HepG2 (cell line): ENCODE data around the gene MMP17. TPM values are rescaled to one million over a fixed set of nuclear protein-coding genes. Genes with fewer than 3 reads are reported as not detected.

Experiments used
- ATAC-seq: fragments of 200-7000 bp; cut with Tn5 transposase; 3 replicates; pipeline ENCODE4 v1.9.1; 2020; ENCODE audit warnings: mild to moderate bottlenecking, moderate library complexity
- BruUV-seq: library from RNA; stranded (reverse); fragments of 400-500 nt; replicated peaks from 2 replicates; lab custom pipeline; 2021; lab: Mats Ljungman, UMichigan
- CTCF ChIA-PET: fragments of 300-600 bp; formaldehyde crosslinking; extraction: SDS; loops from one replicate; lab custom pipeline; 2021; ENCODE audit warnings: low total read pairs, inconsistent platforms, low intra/inter-chr PET ratio; lab: Yijun Ruan, JAX
- POLR2A ChIA-PET: fragments of 350-600 bp; sonication (Branson Sonifier 250); formaldehyde crosslinking; loops from one replicate; lab custom pipeline; 2020; ENCODE audit warnings: antibody characterized with exemption, inconsistent platforms; lab: Yijun Ruan, JAX
- DNase-seq: peaks from one replicate; pipeline ENCODE4 v3.0.0-alpha.2; 2015; ENCODE audit warnings: low spot score
- FAIRE-seq: peaks from 3 replicates; lab custom pipeline; 2011; peaks lifted over from hg19 to GRCh38; lab: Jason Lieb, UNC
- H2AFZ ChIP-seq: one replicate; pipeline ENCODE4 v1.6.1; 2011; ENCODE audit warnings: low read length, inconsistent platforms
- H3K27ac ChIP-seq: fragments of 300-600 bp; 3 replicates; pipeline ENCODE4 v1.8.0; 2011; ENCODE audit warnings: mixed run types, mild to moderate bottlenecking, mixed read lengths, low read length, inconsistent platforms; ENCODE audit not compliant: insufficient read depth; ENCODE audit errors: extremely low read length
- H3K27me3 ChIP-seq, 2 experiments: fragments of 200-600 bp in 1 of 2; 2 replicates in 1 of 2; 3 replicates in 1 of 2; pipeline versions ENCODE4 v1.6.0 to v1.8.0; 2011; ENCODE audit warnings: low read length in 2 of 2, mild to moderate bottlenecking in 2 of 2, moderate library complexity in 2 of 2, inconsistent platforms in 1 of 2; ENCODE audit not compliant: insufficient read depth in 2 of 2, control insufficient read depth in 1 of 2
- H3K36me3 ChIP-seq, 2 experiments: fragments of 200-600 bp in 1 of 2; replicated peaks in 1 of 2; 2 replicates in 1 of 2; 3 replicates in 1 of 2; pipeline versions ENCODE4 v1.5.1 to v1.8.0; 2011; ENCODE audit warnings: low read length in 2 of 2, inconsistent platforms in 1 of 2; ENCODE audit not compliant: insufficient read depth in 2 of 2, control insufficient read depth in 1 of 2
- H3K4me1 ChIP-seq: 2 replicates; pipeline ENCODE4 v1.5.1; 2012; ENCODE audit warnings: low read length, inconsistent platforms; ENCODE audit not compliant: insufficient read depth
- H3K4me2 ChIP-seq: 2 replicates; pipeline ENCODE4 v1.6.0; 2011; ENCODE audit warnings: low read depth, low read length, inconsistent platforms
- H3K4me3 ChIP-seq, 3 experiments: fragments of 200-600 bp in 1 of 3; sonication (generic), shearing (Covaris generic) in 1 of 3; replicated peaks in 1 of 3; 2 replicates each; pipeline ENCODE4 v1.5.1; 2011 to 2016; ENCODE audit warnings: low read length in 3 of 3, inconsistent platforms in 2 of 3, low read depth in 2 of 3, mild to moderate bottlenecking in 2 of 3, control low read depth in 1 of 3, mixed read lengths in 1 of 3; ENCODE audit not compliant: insufficient read depth in 1 of 3
- H3K79me2 ChIP-seq: one replicate; pipeline ENCODE4 v1.6.1; 2011; ENCODE audit warnings: low read length, inconsistent platforms; ENCODE audit not compliant: insufficient read depth
- H3K9ac ChIP-seq: 2 replicates; pipeline ENCODE4 v1.6.0; 2011; ENCODE audit warnings: mild to moderate bottlenecking, low read depth, low read length, inconsistent platforms; ENCODE audit not compliant: insufficient read depth
- H3K9me3 ChIP-seq: 2 replicates; pipeline ENCODE4 v1.5.1; 2012; ENCODE audit warnings: mild to moderate bottlenecking, low read length
- H4K20me1 ChIP-seq: 2 replicates; pipeline ENCODE4 v1.6.0; 2011; ENCODE audit warnings: inconsistent platforms, mild to moderate bottlenecking, low read length, moderate library complexity; ENCODE audit not compliant: insufficient read depth
- EED ChIP-seq: sonication (generic); formaldehyde crosslinking; IDR thresholded peaks from 2 replicates; pipeline ENCODE4 v1.5.0; 2020; ENCODE audit warnings: mild to moderate bottlenecking, missing genetic modification reagents
- EZH2 ChIP-seq: conservative IDR thresholded peaks from 2 replicates; pipeline ENCODE4 v1.6.1; 2012; ENCODE audit warnings: mild to moderate bottlenecking, low read depth, low read length, moderate library complexity
- JUND ChIP-seq: sonication (generic); formaldehyde crosslinking; IDR thresholded peaks from 2 replicates; pipeline ENCODE4 v1.8.0; 2022; ENCODE audit warnings: mild to moderate bottlenecking, missing genetic modification reagents
- PRDM15 ChIP-seq: sonication (generic); formaldehyde crosslinking; IDR thresholded peaks from 2 replicates; pipeline ENCODE4 v1.4.0; 2020; ENCODE audit warnings: missing genetic modification reagents
- TFE3 ChIP-seq: IDR thresholded peaks from 2 replicates; pipeline ENCODE4 v1.6.1; 2016
- XRCC5 ChIP-seq: fragments of 200-400 bp; formaldehyde crosslinking; optimal IDR thresholded peaks from 2 replicates; pipeline ENCODE3; 2017; ENCODE audit warnings: mild to moderate bottlenecking, low read length
- ZIK1 ChIP-seq: sonication (generic); formaldehyde crosslinking; IDR thresholded peaks from 2 replicates; pipeline ENCODE4 v1.5.0; 2020; ENCODE audit warnings: mild to moderate bottlenecking, low read depth, missing genetic modification reagents, borderline replicate concordance
- ZNF121 ChIP-seq: sonication (generic); formaldehyde crosslinking; IDR thresholded peaks from 2 replicates; pipeline ENCODE4 v1.5.0; 2020; ENCODE audit warnings: mild to moderate bottlenecking, missing genetic modification reagents
- WGBS: methylation state at CpG from one replicate; pipeline ENCODE4 v1.1.6; 2017; ENCODE audit warnings: low lambda C conversion rate; 5-methylcytosine and 5-hydroxymethylcytosine counted together
- in situ Hi-C: cut with HindIII; loops from 2 replicates; pipeline ENCODE4 v1.10.0; 2017; ENCODE audit warnings: low pct_unique_long_range_greater_than_20kb; ENCODE audit not compliant: extremely low pct_ligation_motif_present
- intact Hi-C: fragments of 100-400 bp; cut with micrococcal nuclease; formaldehyde crosslinking; loops from one replicate; pipeline ENCODE4 v1.10.0; 2022; ENCODE audit not compliant: unreplicated experiment
- polyA plus RNA-seq, 8 experiments: library from polyadenylated mRNA; depleted of rRNA in 3 of 8; stranded (reverse) in 7 of 8; unstranded in 1 of 8; fragments of >200 nt; fragmentation: Illumina TruSeq in 4 of 8; extraction: Trizol in 4 of 8; gene quantifications; 2 replicates each; pipeline versions ENCODE4 v1.2.1 to v1.2.3, GENCODE V29; 2011 to 2016; ENCODE audit warnings: low read depth in 4 of 8, missing spikeins in 1 of 8, mixed read lengths in 1 of 8; ENCODE audit not compliant: insufficient read depth in 1 of 8
- total RNA-seq, 5 experiments: library from RNA; depleted of rRNA; stranded (reverse); fragments of >200 nt; fragmentation: Illumina TruSeq; extraction: Trizol; gene quantifications; 2 replicates each; pipeline ENCODE4 v1.2.3, GENCODE V29; 2016; ENCODE audit warnings: low read depth in 1 of 5
- TF ChIP-seq, protein P1 (sequence below): sonication (generic); formaldehyde crosslinking; IDR thresholded peaks from 2 replicates; pipeline ENCODE4 v1.5.0; 2020; ENCODE audit warnings: mild to moderate bottlenecking, missing genetic modification reagents

Gene MMP17
- total and polyA plus RNA-seq, 2 of the 13 experiments (the other 11 are each of a cell fraction or from before 2014, with no cell fraction given), result 0.55 to 0.80 TPM

- no peak overlapping the region for H2AFZ ChIP-seq
- FAIRE-seq, result no peak
Observed at GRCh38 chr12:131882804-131883520, 54.8 kb downstream of the MMP17 start.

GRCh38 chr12:131883521-131883900 lies 55.3 kb downstream of the MMP17 start:
- no peak overlapping the region for H2AFZ ChIP-seq
- BruUV-seq, result no TSS peak
- H3K79me2 ChIP-seq, result no peaks in the 10 kb centered on the region
- peaks cover 25% of the 10 kb centered on the region for H3K4me1 ChIP-seq
- FAIRE-seq, result no peak
- POLR2A ChIA-PET, result interaction anchor here (1.1 kb wide), 1 partner anchor 23 kb away, joined by 4 read pairs; no protein-coding TSS in a partner anchor
- no peaks in the 10 kb centered on the region for H4K20me1 ChIP-seq
- H3K27me3 ChIP-seq, result peaks cover 0 to 18% of the 10 kb centered on the region in 2 experiments; a peak in 2 of 5 replicates
- H3K9me3 ChIP-seq, result no peaks in the 10 kb centered on the region
- H3K27ac ChIP-seq, result no peak overlapping the region
- WGBS, result 92% methylated on average over 2 of the region's 4 CpGs
- intact Hi-C loops, result no loop called here
- H3K9ac ChIP-seq, result no peak overlapping the region
- no peaks in the 10 kb centered on the region for H3K36me3 ChIP-seq
- TF ChIP-seq XRCC5, result no peak
- TF ChIP-seq EED (CRISPR knock-in tag), result no peak
- no peak for TF ChIP-seq TFE3 (CRISPR knock-in tag)
- no peak for TF ChIP-seq EZH2
- TF ChIP-seq ZIK1 (CRISPR knock-in tag), result no peak
- no peak for TF ChIP-seq PRDM15 (CRISPR knock-in tag)
- TF ChIP-seq, all 625 proteins: peak for 0
- ATAC-seq (peak; percentile 49), DNase-seq (no peak)
- Histone ChIP-seq H3K4me3 (no peak overlapping the region), H3K4me2 (no peak overlapping the region)
- CTCF ChIA-PET, result no interaction called here
- in situ Hi-C loops, result no loop called here

More at GRCh38 chr12:131882804-131883520, 54.8 kb downstream of the MMP17 start:
- intact Hi-C loops (no loop called here), in situ Hi-C loops (no loop called here)
- Histone ChIP-seq H3K4me1 (peaks cover 25% of the 10 kb centered on the region), H3K79me2 (no peaks in the 10 kb centered on the region), H3K27ac (no peak overlapping the region), H4K20me1 (no peaks in the 10 kb centered on the region), H3K36me3 (no peaks in the 10 kb centered on the region), H3K9me3 (no peaks in the 10 kb centered on the region), H3K27me3 (peaks cover 0 to 18% of the 10 kb centered on the region in 2 experiments; a peak in 2 of 5 replicates), H3K4me3 (no peak overlapping the region), H3K9ac (no peak overlapping the region), H3K4me2 (0 out of 2 replicates have a peak overlapping the region, but pooled peaks have one; percentile 7)
- DNase-seq, result no peak
- BruUV-seq, result no TSS peak
- POLR2A ChIA-PET, result interaction anchor here (1.1 kb wide), 1 partner anchor 23 kb away, joined by 4 read pairs; no protein-coding TSS in a partner anchor
- WGBS, result 40% methylated on average over 16 of the region's 16 CpGs
- ATAC-seq, result peak; percentile 81
- TF ChIP-seq ZNF121 (peak; percentile 37; the same call in 1 of the 2 replicates), JUND (CRISPR knock-in tag) (no peak)
- TF ChIP-seq, protein P1, sequence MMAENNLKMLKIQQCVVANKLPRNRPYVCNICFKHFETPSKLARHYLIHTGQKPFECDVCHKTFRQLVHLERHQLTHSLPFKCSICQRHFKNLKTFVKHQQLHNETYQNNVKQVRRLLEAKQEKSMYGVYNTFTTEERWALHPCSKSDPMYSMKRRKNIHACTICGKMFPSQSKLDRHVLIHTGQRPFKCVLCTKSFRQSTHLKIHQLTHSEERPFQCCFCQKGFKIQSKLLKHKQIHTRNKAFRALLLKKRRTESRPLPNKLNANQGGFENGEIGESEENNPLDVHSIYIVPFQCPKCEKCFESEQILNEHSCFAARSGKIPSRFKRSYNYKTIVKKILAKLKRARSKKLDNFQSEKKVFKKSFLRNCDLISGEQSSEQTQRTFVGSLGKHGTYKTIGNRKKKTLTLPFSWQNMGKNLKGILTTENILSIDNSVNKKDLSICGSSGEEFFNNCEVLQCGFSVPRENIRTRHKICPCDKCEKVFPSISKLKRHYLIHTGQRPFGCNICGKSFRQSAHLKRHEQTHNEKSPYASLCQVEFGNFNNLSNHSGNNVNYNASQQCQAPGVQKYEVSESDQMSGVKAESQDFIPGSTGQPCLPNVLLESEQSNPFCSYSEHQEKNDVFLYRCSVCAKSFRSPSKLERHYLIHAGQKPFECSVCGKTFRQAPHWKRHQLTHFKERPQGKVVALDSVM (CRISPR knock-in tag), result peak; percentile 94
- CTCF ChIA-PET, result no interaction called here
